HG03354 (cell line): Measurements from ENCODE around the gene GNG13.
A peak's percentile ranks its signal among the peaks of the same experiment; 100 is the strongest.

Source experiments
- ATAC-seq: cut with Tn5 transposase; IDR thresholded peaks from one replicate; pipeline ENCODE4 v1.9.1; 2021; ENCODE audit warnings: mild to moderate bottlenecking; ENCODE audit not compliant: unreplicated experiment, poor library complexity, severe bottlenecking

GNG13 gene

DNA sequence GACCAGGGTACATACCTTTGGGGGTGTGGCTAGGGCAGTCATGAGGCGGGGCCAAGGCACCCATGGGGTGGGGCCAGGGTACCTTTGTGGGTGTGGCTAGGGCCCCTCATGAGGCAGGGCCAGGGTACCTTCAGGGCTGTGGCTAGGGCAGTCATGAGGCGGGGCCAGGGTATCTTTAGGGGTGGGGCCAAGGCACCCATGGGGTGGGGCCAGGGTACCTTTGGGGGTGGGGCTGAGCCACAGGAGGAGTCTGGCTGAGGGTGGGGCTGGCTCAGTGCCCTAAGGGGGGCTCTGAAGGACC is 3.5 kb downstream of the GNG13 start:
- no peak for ATAC-seq

DNA sequence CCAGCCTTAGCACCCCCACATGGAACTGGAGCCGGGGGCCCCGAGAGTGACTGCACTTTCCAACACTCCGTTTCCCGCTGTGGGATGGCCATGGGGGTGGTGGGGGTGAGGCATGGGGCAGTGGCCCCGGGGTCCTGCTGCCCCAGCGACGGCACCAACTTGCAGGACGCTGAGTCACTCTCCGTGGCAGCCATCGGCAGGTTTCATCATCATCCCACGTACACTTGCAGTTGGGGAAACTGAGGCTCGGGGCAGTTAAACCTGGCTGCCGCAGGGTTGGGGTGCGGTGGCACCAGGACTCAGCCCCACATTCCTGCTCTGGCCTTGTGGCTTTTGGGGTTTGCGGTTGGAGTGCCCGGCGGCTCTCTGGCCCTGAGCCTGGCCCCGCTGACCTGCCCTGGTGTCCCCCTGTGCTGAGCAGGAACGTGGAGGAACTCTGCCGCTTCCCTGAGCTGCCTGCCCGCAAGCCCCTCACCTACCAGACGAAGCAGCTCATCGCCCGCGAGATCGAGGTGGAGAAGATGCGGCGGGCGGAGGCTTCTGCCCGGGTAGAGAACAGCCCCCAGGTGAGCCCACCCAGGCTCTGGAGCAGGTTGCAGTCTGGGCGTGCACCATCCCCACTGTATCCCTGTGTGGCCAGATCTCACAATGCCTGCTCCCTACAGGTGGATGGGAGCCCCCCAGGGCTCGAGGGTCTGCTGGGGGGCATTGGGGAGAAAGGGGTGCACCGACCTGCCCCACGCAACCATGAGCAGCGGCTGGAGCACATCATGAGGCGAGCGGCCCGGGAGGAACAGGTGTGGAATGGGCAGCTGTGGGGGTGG is 4.0 kb downstream of the GNG13 start:
- ATAC-seq: no peak

DNA sequence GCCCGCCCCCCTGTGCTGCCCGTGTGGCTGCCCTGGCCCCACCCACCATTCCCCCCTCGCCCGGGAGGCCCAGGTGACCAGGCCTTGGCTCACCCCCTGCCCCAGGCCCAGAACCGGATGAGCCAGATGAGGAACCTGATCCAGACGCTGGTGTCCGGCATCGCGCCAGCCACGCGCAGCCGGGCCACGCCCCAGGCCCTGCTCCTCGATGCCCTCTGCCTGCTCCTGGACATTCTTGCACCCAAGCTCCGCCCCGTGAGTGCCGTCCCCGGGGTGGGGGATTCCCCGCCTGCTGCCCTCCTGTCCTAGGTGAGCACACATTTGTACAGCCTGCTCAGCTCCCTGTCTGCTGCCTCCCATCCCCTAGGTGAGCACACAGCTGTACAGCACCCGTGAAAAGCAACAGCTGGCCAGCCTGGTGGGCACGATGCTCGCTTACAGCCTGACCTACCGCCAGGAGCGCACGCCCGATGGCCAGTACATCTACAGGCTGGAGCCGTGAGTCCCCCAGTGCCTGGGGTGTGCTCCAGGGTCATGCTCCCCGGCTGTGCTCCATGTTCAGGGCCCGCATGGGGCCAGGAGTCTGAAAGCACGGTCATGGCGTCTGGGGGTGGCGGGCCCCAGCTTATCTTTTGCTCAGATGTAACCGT is 4.8 kb downstream of the GNG13 start:
- ATAC-seq: no peak

DNA sequence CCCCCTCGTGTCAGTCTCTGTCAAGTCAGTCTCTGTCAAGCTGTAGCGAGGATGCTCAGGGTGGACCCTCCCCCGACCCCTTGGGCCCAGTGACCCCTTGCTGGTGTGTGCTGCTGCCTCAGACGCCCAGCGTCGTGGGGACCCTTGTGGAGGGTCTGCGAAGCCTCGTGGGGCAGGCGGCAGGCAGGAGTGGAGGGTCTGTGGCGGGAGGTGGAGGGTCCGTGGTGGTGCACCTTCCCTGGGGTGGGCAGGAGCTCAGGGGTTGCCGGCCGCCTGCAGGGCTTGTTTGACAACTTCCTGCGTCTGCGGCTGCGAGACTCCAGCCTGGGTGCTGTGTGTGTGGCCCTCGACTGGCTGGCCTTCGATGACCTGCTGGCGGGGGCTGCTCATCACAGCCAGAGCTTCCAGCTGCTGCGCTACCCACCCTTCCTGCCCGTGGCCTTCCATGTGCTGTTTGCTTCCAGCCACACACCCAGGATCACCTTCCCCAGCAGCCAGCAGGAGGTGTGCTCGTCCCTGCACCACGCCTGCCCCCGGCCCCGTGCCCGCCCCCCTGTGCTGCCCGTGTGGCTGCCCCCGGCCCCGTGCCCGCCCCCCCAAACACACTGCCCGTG is 5.6 kb downstream of the GNG13 start:
- ATAC-seq: no peak

DNA sequence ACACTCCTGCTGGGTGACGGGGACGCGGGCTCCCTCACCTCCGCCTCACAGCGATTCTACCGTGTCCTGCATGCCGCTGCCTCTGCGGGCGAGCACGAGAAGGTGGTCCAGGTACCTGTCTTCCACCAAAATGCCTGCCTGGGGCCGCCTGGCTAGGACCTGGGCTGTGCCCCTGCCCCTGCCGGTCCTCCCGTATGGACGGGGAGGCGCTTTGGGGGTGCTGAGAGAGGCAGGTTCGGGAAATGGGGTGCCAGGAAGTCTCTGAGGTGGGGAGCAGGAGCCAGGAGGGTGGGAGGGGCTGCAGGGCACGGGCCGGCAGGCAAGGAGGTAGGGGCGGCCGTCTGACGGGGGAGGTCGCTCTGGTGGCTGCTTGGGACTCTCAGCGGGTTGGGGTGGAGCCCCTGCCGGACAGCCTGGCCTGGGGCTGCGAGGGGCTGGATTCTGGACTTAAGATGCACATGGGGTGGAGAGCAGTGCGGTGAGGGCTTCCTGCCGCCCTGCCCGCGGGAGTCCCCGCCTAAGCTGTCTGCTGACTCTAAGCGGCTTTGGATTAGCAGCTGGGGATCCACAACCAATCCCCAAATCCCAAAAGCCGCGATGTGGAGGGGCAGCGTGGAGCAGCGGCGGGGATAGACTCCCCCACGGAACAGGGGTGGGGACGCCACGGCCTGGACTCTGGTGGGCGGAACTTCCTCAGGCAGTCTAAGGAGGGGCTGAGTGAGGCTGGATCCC is 6.3 kb downstream of the GNG13 start:
- no peak for ATAC-seq

DNA sequence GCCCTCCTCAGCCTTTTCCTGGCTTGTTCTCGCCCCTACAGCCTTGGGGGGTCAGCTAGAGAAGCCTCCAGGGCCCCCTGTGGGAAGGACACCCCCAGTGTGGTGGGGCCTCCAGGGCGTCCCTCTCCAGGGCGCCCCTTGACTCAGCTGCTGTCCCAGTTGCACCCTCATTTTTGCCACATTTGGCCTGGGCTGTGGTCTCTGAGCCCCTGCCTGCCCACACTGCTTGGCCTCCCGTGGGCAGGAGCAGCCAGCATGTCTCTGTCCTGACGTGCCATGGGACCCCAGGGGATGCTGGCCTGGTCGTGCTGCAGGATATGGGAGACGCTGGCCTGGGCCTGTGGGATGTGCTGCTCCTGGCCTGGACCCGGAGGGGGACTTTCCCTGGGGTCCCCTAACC is 7.1 kb downstream of the GNG13 start:
- no peak for ATAC-seq

DNA sequence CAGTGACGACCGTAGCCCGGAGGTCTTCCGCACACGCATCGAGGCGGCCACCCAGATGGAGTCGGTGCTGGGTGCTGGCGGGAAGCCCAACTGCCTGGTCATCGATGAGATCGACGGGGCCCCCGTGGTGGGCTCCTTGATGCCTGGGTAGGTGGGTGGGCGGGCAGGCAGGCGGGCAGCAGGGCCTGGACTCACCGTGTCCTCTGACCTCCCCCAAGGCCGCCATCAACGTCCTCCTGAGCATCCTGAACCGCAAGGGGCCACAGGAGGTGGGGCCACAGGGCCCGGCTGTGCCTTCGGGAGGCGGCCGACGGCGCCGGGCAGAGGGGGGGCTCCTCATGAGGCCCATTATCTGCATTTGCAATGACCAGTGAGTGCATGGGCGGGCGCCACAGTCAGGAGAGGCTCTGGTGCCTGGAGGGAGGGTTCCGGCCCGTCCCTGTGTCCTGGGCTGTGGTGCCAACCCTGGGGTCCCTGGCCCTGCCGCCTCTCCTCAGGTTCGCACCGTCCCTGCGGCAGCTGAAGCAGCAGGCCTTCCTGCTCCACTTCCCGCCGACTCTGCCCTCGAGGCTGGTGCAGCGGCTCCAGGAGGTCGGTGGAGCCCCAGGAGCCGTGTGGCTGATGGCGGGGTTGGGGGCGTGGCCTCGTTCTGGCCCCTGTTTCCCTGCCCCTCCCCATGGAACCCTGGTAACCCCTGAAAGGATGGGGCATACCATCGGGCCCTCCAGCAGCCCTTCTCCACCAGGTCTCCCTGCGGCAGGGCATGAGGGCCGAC is 8.1 kb downstream of the GNG13 start:
- no peak for ATAC-seq

DNA sequence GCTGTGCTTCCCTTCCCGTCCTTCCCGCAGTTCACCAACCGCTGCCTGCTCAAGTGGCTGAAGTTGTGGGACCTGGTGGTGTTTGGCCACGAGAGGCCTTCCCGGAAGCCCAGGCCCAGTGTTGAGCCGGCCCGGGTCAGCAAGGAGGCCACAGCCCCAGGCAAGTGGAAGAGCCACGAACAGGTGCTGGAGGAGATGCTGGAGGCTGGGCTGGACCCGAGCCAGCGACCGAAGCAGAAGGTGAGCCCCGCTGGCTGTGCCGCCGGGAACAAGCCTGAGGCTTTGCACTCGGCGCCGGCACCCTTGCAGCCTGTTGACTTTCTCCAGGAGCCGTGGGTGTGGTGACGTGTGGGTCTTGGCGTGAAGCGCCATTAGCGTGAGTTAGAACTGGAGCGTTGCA is 9.4 kb downstream of the GNG13 start:
- no peak for ATAC-seq

DNA sequence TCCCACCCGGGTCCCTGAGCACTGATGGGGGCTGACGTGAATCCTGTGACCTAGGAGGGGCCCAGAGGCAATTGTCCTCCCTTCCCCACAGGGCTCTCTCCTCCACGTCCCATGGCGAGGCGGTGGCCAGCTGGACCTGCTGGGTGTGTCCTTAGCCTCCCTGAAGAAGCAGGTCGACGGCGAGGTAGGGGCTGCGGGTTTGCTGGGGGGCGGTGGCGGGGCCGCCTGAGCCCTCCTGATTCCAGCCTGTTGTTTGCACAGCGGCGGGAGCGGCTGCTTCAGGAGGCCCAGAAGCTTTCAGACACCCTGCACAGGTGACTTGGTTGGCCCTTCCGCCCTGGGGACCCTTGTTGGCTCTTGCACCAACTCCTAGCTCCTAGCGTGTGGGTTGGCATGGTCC is 10.4 kb downstream of the GNG13 start:
- ATAC-seq: no peak

DNA sequence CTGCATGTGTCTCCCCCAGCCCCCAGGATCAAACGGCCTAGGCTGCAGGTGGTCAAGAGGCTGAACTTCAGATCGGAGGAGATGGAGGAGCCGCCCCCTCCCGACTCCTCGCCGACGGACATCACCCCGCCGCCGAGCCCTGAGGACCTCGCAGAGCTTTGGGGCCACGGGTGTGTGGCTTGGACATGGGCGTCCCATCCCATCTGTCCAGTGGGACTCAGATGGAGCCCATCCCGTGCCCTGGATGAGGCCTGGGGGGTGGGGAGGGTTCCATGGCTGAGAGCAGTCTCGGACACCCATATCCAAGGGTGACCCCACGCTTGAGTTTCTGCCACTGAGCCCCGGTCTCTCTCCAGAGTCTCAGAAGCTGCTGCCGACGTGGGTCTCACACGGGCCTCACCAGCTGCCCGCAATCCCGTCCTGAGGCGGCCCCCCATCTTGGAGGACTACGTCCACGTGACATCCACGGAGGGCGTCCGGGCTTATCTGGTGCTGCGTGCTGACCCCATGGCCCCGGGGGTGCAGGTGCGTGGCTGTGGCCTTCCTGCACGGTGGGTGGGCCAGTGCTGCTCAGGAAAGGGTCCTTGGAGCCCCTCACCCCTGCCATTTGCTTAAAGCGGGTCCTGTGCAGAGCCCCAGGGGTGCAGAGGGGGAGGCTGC is 11.2 kb downstream of the GNG13 start:
- no peak for ATAC-seq

DNA sequence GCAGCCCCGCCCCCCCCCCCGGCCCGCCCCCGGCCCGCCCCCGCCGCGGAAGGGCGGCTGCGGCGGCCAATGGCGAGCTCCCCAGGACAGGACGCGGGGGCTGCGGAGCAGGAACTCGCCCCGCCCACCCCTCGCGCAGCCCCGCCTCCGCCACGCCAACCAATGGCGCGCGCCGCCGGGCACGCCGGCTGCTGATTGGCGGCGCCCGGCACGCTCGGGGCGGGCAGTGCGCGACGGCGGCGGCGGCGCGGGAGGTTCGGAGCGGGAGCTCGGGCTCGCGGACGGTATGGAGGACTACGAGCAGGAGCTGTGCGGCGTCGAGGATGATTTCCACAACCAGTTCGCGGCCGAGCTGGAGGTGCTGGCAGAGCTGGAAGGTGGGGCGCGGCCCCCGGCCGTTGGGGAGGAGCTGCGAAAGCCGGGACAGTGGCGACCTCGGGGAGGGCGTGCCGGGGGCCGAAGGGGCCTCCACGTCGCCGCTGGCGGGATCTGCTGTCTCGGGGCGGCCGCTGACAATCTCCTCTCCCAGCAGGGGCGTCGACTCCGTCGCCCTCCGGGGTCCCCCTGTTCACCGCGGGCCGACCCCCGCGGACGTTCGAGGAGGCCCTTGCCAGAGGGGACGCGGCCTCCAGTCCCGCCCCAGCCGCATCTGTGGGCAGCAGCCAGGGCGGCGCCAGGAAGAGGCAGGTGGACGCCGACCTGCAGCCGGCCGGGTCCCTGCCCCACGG is 12.0 kb downstream of the GNG13 start, which contains the start of gene CHTF18:
TSS of gene CHTF18 (plus strand) at position 222 of the 728 bp plus-strand sequence. CDS start at position 287, 65 bp downstream.
- peak; percentile 71 for ATAC-seq

DNA sequence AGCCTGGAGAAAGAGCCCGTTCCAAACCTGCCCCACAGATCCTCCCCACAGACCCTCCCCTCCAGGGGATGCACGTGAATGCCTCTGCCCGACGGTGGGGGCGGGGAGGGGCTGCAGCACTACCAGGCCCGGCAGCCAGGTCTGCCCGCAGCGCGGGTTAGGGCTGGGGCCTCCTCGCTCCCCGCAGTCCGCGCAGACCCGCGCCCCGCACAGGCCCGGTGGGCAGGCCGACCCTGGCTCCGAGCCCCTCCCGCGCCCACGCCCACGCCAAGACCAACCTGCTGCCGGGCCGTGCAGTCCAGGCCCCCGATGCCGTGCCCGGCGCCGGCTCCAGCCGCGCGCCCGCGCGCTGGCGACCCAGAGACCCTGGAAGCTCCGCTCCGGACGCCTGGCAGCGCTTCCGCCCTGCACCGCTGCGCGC is 12.5 kb downstream of the GNG13 start, which contains the start of gene RPUSD1:
TSS of gene RPUSD1 (minus strand) at position 404 of the 421 bp plus-strand sequence. CDS start 644 bp downstream, outside the sequence.
- ATAC-seq: peak; percentile 30

DNA sequence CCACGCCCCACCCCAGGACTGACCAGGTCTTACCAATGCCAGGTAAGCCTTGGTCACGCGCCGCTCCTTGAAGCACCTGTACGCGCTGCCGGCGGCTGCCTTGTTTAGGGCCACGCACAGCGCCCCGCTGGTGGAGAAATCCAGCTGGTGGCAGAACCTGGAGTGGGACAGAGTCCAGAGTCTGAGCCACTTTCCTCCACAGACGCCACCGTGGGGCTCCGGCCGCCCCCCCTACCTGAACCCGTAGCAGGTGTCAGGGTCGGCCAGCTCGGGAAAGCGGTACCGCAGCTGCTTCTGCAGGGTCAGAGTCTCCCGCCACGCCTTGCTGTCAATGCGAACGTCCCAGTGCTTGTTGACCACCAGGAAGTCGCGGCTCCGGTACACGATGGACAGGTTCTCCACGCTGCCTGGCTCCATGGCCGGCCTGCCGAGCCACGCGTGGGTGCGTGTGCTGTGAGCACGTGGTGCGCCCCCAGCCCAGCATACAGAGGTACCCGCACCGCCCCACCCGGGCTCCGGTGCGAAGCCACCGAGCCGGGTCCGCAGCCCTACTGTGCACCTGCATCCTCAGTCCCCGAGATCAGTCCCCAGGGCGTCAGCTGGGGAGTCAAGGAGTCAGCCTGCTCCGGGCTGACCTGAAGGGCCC is 13.1 kb downstream of the GNG13 start:
- no peak for ATAC-seq

DNA sequence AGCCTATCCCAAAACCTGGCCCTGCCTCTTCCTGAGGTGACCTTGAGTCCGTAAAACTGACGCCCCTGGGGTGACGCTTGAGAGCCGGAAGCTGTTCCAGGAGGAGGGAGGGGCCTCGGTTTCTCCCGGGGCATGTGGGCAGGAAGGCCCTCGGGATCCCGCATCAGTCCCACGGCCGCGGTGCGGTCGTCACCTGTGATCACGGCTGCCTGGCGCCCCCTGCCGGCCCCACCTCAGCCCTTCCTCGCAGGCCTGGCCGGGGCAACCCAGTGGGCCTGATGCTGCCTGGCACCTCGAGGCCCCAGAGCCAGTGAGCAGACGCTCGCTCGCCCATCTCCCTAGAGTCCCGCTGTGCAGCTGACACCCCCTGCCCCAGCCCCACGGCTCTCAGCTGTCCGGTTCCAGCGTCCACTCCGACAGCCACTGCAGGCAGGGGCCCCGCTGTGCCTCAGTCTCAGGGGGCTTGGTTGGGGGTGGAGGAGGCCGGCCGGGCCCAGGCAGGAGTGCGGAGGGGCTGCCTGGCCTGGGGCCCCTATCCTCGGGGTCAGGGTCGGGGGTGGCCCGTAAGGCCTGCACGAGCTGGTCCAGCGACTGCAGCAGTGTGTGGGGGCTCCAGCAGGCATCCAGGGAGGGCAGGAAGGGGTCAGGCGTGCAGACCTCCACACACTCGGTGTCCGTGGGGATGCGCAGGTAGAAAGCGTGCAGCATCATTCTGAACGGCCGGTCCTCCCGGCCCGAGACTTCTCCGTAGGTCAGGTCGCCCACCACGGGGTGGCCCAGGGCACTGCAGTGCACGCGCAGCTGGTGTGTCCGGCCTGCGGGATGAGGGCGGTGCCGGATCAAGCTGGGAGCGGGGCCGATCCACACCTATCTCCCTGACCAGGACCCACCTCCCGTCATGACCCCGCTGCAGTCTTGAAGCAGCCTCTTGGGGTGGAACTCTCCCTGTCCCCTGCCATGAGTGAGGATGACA is 14.7 kb downstream of the GNG13 start:
- ATAC-seq: no peak

DNA sequence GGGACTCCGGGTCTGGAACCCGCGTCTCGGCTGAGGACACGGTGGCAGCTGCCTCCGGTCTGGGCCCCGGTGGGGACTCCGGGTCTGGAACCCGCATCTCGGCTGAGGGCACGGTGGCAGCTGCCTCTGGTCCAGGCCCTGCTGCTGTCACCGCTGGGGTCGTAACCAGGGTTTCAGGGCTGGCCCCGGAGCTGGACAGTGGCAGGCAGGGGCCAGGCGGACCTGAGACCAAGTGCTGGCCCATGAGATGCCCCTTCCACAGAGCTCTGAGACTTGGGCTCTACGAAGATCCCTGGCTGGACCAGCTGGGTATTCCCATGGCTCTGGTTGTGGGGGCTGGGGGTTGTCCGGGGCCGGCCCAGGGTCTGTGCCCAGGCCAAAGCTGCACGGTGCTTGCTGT is 16.1 kb downstream of the GNG13 start:
- no peak for ATAC-seq

DNA sequence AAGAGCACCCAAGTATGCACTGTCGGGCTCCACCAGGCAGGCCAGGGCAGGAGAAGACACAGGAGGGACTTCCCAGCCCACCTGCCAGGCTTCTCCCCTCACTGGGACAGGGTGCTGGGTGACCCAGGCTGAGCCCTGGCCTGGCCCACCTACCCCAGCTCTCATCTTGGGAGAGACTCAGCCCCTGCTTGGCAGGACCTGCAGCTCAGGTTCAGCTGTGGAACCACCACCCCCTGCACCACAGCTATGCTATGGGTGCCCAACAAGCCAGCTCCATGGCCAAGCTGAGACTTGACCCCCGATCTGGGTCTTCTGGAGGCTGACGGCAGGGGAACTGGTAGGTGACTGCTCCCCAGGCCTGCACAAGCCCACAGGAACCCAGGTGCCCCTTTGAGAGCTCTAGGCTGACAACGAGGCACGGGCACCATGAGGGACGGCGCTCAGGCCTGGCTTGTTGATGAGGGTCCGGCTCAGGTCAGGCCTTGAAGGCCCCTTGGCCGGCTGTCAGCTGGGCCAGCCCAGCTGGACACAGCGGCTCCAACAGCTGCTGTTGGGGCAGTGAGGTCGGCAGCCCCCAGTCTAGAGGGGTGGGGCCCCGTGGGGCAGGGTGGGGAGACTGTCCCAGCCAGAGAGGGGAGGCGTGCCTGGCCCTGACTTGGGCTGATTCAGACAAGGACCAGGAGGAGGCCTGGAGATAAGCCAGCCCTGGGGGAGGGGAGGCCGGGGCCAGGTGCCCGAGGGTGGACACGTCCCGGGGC is 17.0 kb downstream of the GNG13 start:
- ATAC-seq: no peak
